Tibial artery (tissue), 4 donors: ENCODE results near the gene HS3ST3A1.

Experiments
- DNase-seq, 2 donors: peaks; one replicate each; pipeline ENCODE4 v3.0.0-alpha.2; 2019
- H3K27ac ChIP-seq, 2 donors: fragments of 200-600 bp; sonication (generic) in 1 of 2; 1 replicate in 1 of 2; 2 replicates in 1 of 2; pipeline ENCODE4 v1.5.1; 2018 to 2019; ENCODE audit warnings: mild to moderate bottlenecking in 1 of 2
- H3K27me3 ChIP-seq, 2 donors: fragments of 200-600 bp; sonication (generic) in 1 of 2; one replicate each; pipeline versions ENCODE4 v1.5.1 to v1.6.0; 2016 to 2019
- H3K36me3 ChIP-seq, 3 donors: fragments of 200-600 bp; sonication (generic) in 2 of 3; one replicate each; pipeline ENCODE4 v1.5.1; 2016 to 2019; ENCODE audit warnings: mild to moderate bottlenecking in 2 of 3
- H3K4me1 ChIP-seq, 4 donors: fragments of 200-600 bp; sonication (generic) in 2 of 4; 1 replicate in 3 of 4; 2 replicates in 1 of 4; pipeline ENCODE4 v1.5.1; 2016 to 2019
- H3K4me3 ChIP-seq, 2 donors: fragments of 200-600 bp; sonication (generic) in 1 of 2; 1 replicate in 1 of 2; 2 replicates in 1 of 2; pipeline ENCODE4 v1.5.1; 2018 to 2019; ENCODE audit warnings: mild to moderate bottlenecking in 2 of 2
- H3K9me3 ChIP-seq, 3 donors: fragments of 200-600 bp; sonication (generic) in 1 of 3; one replicate each; pipeline ENCODE4 v1.5.1; 2016 to 2019
- intact Hi-C: fragments of 100-400 bp; cut with DNase I; formaldehyde crosslinking; loops from one replicate; pipeline ENCODE4 v1.15.0; 2023; ENCODE audit warnings: low total_unique reads
- TF ChIP-seq, protein P1 (sequence below), 2 experiments: fragments of 200-600 bp in 1 of 2; fragments of 450-650 bp in 1 of 2; IDR thresholded peaks; one replicate each; pipeline ENCODE4 v1.5.1; 2017 to 2019; ENCODE audit warnings: antibody characterized with exemption in 2 of 2, mild to moderate bottlenecking in 1 of 2, moderate library complexity in 1 of 2

HS3ST3A1 gene

DNA sequence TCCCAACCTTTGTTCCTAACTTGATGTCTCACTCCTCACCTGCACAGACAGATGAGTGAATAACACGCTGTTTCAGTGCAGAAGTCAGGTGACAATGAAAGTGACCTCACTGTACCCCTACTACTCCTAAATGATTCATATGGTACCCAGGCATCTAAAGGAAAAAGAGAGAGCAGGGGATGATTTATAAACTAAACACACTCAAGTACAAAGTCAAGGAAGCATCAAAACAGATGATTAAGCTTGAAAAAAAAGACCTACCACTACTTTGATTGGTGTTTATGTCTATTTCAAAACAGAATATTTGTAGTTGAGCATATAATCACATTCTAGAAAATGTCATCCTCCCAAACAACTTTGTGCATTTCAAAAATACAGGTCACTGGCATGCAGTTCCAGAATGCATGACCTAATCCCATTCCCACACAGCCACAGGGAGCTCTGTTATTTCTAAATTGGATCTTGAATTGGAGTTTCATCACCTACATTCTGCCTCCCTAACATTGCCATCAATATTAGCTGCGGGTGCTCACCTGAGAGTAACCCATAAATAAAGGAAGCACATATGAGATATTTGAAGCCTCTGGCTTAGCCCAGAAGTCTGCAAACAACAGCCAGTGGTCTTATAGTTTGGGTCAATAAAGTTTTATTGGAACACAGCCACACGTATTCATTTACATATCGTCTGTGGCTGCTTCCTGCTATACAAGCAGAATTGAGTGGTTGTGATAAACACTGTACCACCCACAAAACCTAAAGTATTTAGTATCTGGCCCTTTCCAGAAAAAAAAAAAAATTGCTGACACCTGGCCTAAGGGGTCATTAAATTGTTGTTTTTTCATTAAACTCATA is 14.0 kb downstream of the HS3ST3A1 start:
- TF ChIP-seq, protein P1, sequence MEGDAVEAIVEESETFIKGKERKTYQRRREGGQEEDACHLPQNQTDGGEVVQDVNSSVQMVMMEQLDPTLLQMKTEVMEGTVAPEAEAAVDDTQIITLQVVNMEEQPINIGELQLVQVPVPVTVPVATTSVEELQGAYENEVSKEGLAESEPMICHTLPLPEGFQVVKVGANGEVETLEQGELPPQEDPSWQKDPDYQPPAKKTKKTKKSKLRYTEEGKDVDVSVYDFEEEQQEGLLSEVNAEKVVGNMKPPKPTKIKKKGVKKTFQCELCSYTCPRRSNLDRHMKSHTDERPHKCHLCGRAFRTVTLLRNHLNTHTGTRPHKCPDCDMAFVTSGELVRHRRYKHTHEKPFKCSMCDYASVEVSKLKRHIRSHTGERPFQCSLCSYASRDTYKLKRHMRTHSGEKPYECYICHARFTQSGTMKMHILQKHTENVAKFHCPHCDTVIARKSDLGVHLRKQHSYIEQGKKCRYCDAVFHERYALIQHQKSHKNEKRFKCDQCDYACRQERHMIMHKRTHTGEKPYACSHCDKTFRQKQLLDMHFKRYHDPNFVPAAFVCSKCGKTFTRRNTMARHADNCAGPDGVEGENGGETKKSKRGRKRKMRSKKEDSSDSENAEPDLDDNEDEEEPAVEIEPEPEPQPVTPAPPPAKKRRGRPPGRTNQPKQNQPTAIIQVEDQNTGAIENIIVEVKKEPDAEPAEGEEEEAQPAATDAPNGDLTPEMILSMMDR (IDR thresholded peaks at IDR 0.05) = no peak
- H3K4me1 ChIP-seq = peaks cover 0 to 4% (median 0%) of the 10 kb centered on the region in 4 donors
- no peaks in the 10 kb centered on the region for H3K36me3 ChIP-seq
- intact Hi-C loops = loop anchor here (10.0 kb wide), 1 partner anchor 1337 kb away; no protein-coding TSS in a partner anchor
- no peak for DNase-seq
- no peak overlapping the region for H3K4me3 ChIP-seq
- H3K27me3 ChIP-seq = peaks cover 0 to 8% of the 10 kb centered on the region in 2 donors
- H3K27ac ChIP-seq = no peak overlapping the region
- H3K9me3 ChIP-seq = no peaks in the 10 kb centered on the region

DNA sequence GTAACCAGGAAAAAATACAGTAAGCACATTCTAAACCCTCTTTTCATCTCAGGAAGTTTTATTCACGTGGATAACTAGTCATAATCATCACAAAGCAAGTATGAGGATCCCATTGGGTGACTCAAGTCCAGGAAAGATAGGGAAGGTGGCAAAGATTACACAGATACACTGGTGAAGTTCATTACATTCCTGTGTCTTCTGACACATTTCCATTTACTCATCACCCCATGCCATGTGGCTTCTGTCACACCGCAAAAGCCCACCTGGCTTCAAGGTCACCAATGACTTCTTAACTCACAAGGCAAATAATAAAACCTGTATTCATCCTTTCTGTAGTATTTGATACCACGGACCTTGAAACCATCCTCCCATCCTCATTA is 17.0 kb downstream of the HS3ST3A1 start:
- intact Hi-C loops = loop anchor here (10.0 kb wide), 1 partner anchor 1340 kb away; no protein-coding TSS in a partner anchor
- Histone ChIP-seq H3K36me3 (no peaks in the 10 kb centered on the region), H3K27me3 (peaks cover 0 to 5% of the 10 kb centered on the region in 2 donors), H3K27ac (no peak overlapping the region), H3K4me1 (no peaks in the 10 kb centered on the region), H3K9me3 (no peaks in the 10 kb centered on the region), H3K4me3 (no peak overlapping the region)
- no peak for DNase-seq
- TF ChIP-seq, protein P1 (IDR thresholded peaks at IDR 0.05) = no peak

DNA sequence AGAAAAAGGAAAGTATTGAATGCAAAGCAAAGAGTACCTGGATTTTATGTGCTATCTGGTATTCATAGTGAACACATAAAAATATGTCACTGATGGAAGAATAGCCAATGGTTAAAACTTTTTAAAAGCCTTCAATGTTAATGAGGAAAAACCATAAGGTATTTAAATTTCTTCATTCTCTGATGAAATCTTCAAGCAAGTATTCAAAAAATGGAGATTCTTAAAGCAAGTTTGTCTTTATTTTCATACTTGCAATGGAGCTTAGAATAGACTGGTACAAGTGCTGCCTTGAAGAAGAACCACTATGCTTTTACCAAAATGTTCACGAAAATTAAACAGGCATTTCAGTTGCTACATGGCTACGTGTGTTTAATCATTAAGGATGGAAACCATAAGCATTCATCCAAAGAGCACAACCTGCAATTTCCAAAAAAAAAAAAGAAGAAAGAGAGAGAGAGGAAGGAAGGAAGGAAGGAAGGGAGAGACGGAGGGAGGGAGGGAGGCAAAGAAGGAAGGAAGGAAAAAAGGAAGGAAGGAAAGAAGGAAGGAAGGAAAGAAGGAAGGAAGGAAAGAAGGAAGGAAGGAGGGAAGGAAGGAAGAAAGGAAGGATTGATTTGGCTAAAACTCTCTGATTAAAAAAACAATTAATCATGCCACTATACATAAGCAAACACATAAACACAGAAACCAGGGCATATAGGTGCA is 17.6 kb downstream of the HS3ST3A1 start:
- TF ChIP-seq, protein P1 (IDR thresholded peaks at IDR 0.05) = no peak

DNA sequence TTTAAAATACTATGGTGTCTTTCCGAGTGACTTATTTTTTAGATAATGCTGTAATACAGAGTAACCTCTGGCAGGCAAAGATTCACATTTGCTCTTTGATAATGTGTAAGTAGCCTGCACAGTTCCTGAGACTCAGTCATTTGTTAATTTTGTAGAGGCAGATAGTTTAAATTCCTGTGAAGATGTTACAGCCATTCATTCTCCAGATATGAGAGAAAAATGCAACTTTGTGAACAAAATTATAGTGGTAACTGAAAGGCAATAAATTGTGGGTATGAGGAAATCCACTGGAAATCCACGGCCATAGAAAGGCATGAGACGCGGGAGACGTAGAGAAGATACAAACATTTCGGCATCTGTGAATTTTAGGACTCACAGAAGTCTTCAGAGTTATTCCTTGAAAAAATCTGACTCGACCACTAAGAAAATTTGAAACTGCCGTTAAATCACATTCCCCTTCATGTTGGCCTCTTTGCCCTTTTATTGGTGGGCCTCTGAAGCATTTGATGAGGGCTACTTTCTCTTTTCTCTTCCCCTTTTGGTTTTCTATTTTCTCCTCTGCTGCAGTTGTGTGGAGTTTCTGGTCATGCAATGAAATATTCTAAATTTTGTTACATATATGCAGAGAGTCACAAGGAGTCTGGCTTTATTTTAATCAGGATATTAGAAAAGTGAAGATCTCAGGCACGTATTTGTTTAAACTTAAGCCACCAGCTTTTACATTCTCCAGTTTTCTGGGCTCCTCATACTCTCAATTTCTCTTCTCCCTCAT is 18.8 kb downstream of the HS3ST3A1 start:
- peaks cover 0 to 5% of the 10 kb centered on the region in 2 donors for H3K27me3 ChIP-seq
- TF ChIP-seq, protein P1 (IDR thresholded peaks at IDR 0.05) = no peak
- no peak overlapping the region for H3K4me3 ChIP-seq
- no peak for DNase-seq
- no peaks in the 10 kb centered on the region for H3K4me1 ChIP-seq
- H3K9me3 ChIP-seq = no peaks in the 10 kb centered on the region
- intact Hi-C loops = loop anchor here (10.0 kb wide), 1 partner anchor 1342 kb away; no protein-coding TSS in a partner anchor
- no peaks in the 10 kb centered on the region for H3K36me3 ChIP-seq
- H3K27ac ChIP-seq = no peak overlapping the region

More for the DNA sequence above, 17.6 kb downstream of the HS3ST3A1 start:
- Histone ChIP-seq H3K36me3 (no peaks in the 10 kb centered on the region), H3K27me3 (peaks cover 0 to 5% of the 10 kb centered on the region in 2 donors), H3K9me3 (no peaks in the 10 kb centered on the region), H3K27ac (no peak overlapping the region), H3K4me3 (no peak overlapping the region), H3K4me1 (no peaks in the 10 kb centered on the region)
- DNase-seq = no peak
- intact Hi-C loops = loop anchor here (10.0 kb wide), 1 partner anchor 1341 kb away; no protein-coding TSS in a partner anchor

DNA sequence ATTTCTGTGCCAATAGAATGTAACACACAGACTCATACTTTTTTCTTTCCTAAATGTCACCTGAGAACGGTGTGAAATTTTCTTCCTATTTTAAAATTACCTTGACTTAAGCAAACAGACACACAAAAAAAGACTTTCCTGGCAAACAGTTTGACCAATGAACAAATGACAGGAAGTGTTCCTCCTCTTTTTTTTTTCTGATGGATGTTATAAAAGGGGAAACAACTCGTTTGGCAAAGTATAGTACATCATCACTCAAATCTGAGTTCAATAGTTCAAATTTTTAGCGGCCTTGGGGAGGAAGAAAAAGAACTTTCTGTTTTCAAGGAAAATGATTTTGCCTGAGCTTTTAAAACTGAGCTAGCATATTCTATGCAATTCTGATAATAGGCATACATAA is 19.8 kb downstream of the HS3ST3A1 start:
- no peaks in the 10 kb centered on the region for H3K9me3 ChIP-seq
- no peak overlapping the region for H3K27ac ChIP-seq
- intact Hi-C loops = loop anchor here (10.0 kb wide), 1 partner anchor 1343 kb away; no protein-coding TSS in a partner anchor
- DNase-seq = no peak
- H3K4me1 ChIP-seq = no peaks in the 10 kb centered on the region
- no peaks in the 10 kb centered on the region for H3K36me3 ChIP-seq
- H3K27me3 ChIP-seq = peaks cover 0 to 5% of the 10 kb centered on the region in 2 donors
- H3K4me3 ChIP-seq = no peak overlapping the region
- TF ChIP-seq, protein P1 (IDR thresholded peaks at IDR 0.05) = no peak
